ENCODE measurements around the gene IL18RAP. TPM values are rescaled to one million over a fixed set of nuclear protein-coding genes. Genes with fewer than 3 reads are reported as not detected.
A peak's percentile ranks its signal among the peaks of the same experiment; 100 is the strongest.

The IL18RAP gene, protein sequence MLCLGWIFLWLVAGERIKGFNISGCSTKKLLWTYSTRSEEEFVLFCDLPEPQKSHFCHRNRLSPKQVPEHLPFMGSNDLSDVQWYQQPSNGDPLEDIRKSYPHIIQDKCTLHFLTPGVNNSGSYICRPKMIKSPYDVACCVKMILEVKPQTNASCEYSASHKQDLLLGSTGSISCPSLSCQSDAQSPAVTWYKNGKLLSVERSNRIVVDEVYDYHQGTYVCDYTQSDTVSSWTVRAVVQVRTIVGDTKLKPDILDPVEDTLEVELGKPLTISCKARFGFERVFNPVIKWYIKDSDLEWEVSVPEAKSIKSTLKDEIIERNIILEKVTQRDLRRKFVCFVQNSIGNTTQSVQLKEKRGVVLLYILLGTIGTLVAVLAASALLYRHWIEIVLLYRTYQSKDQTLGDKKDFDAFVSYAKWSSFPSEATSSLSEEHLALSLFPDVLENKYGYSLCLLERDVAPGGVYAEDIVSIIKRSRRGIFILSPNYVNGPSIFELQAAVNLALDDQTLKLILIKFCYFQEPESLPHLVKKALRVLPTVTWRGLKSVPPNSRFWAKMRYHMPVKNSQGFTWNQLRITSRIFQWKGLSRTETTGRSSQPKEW
- 10 to 100 TPM in 2 of 5 donors, 1 to 10 TPM in 2, not detected in 1; 1.8 to 33.3 (median 10.4) TPM for total RNA-seq
- 1 to 10 TPM in 2 of 3 donors, under 1 TPM in 1; 0.50 to 1.7 (median 1.2) TPM for polyA plus RNA-seq
- long read RNA-seq, donor 1, result 0 reads
- long read RNA-seq, donor 2, result 0 reads
- long read RNA-seq, donor 3, result 0 reads
- long read RNA-seq, donor 4, result 0 reads
- long read RNA-seq, donor 5, result 0 reads
- long read RNA-seq, donor 6, result 0 reads
- long read RNA-seq, donor 7, result 0 reads
- long read RNA-seq, donor 8, result 0 reads
- long read RNA-seq, donor 9, result 0 reads
- long read RNA-seq, donor 10, result 0 reads

DNA sequence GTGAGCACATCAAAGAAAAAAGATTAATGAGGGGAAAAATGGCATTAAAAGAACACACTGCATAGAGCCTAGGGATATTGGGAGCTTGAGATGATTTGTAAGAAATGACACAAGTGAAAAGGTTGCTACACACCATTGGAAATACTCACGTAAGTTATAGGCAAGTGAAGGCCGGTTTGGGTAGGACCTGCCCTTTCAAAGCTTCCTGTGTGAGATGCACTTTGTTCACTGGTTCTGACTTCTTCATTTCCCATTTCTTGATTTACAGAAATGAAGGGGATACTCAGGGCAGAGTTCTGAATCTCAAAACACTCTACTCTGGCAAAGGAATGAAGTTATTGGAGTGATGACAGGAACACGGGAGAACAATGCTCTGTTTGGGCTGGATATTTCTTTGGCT, at the start of gene IL18RAP:
Gene IL18RAP, plus strand, starts transcription at position 251 of the 400 bp plus-strand sequence. Its CDS starts 118 bp downstream, at position 369.
- peak within 1 kb of the TSS in 1 of 4 donors; percentile 5 for H3K4me3 ChIP-seq
- TF ChIP-seq, protein P1, sequence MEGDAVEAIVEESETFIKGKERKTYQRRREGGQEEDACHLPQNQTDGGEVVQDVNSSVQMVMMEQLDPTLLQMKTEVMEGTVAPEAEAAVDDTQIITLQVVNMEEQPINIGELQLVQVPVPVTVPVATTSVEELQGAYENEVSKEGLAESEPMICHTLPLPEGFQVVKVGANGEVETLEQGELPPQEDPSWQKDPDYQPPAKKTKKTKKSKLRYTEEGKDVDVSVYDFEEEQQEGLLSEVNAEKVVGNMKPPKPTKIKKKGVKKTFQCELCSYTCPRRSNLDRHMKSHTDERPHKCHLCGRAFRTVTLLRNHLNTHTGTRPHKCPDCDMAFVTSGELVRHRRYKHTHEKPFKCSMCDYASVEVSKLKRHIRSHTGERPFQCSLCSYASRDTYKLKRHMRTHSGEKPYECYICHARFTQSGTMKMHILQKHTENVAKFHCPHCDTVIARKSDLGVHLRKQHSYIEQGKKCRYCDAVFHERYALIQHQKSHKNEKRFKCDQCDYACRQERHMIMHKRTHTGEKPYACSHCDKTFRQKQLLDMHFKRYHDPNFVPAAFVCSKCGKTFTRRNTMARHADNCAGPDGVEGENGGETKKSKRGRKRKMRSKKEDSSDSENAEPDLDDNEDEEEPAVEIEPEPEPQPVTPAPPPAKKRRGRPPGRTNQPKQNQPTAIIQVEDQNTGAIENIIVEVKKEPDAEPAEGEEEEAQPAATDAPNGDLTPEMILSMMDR (IDR thresholded peaks at IDR 0.05), result no peak
- no peak for TF ChIP-seq POLR2A (IDR thresholded peaks at IDR 0.05)
- TF ChIP-seq EP300 (IDR thresholded peaks at IDR 0.05), result no peak
- no peak for TF ChIP-seq POLR2AphosphoS5 (IDR thresholded peaks at IDR 0.05)

DNA sequence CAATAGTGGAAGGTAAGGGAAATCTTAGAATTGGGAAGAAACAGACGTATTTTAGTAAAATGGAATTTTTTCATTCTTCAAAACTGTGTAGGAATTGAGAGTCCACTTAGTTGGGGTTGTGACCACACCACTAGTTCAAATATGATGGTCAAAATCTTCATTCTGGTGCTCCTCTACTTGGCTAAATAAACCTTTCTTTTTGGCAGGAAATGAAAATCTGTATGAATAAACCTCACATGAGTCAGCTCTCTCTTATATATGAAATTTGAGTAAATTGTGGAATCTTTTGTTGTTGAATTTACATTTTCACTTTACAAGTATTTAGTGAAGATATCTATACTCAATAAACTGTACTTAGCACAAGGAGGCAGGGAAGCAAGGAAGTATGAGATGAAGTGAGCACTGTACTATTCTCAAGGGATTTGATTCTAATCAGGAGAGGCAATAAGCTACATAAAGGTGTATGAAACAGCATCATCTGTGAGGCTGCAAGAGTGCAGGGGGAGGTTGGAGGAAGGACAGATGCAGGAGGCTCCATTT, 46.8 kb upstream of the IL18RAP start:
- Histone ChIP-seq H3K9me3 (peaks cover 0 to 4% (median 0%) of the 10 kb centered on the region in 4 donors), H3K36me3 (peaks cover 0 to 3% (median 0%) of the 10 kb centered on the region in 4 donors), H3K4me3 (no peak overlapping the region), H3K27me3 (no peaks in the 10 kb centered on the region), H3K27ac (no peak overlapping the region), H3K4me1 (no peaks in the 10 kb centered on the region)
- intact Hi-C loops (cut with DNase I; ENCODE audit: low total_unique reads), result no loop called here
- DNase-seq, result no peak
- TF ChIP-seq, protein P1 (IDR thresholded peaks at IDR 0.05), result no peak
- TF ChIP-seq EP300 (IDR thresholded peaks at IDR 0.05) (no peak), POLR2AphosphoS5 (IDR thresholded peaks at IDR 0.05) (no peak), POLR2A (IDR thresholded peaks at IDR 0.05) (no peak)
- 78 to 91% (median 83%) methylated on average over 1 of the region's 1 CpG for WGBS, 5 donors

More for the DNA sequence above, at the start of gene IL18RAP:
- DNase-seq, result no peak
- Histone ChIP-seq H3K9me3 (no peaks in the 10 kb centered on the region), H3K27ac (peak within 1 kb of the TSS in 3 of 5 donors; percentile 13 to 63 (median 34)), H3K36me3 (no peaks in the 10 kb centered on the region), H3K4me1 (no peaks in the 10 kb centered on the region), H3K27me3 (no peaks in the 10 kb centered on the region)
- intact Hi-C loops (cut with DNase I; ENCODE audit: low total_unique reads), result no loop called here
- 66 to 83% (median 75%) methylated on average over 3 of the region's 3 CpGs for WGBS, 5 donors

DNA sequence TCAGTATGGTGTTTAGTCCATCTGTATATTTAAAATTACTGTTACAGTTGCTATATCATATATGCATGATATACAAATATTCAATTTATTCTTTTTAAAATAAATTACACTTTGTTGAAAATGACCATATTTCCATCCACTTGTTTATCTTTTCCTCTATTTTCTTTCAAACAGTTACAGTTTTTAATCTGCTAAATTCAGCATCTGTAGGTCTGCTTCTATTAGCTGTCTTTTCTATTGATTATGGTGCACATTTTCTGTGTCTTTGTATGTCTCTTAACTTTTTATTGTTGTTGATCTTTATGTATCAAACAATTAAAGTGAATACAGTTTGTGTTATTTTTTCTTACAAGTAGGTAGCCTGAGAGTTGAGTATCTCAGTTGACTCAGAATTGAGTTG, 39.2 kb upstream of the IL18RAP start:
- no peak for TF ChIP-seq POLR2A (IDR thresholded peaks at IDR 0.05)
- TF ChIP-seq POLR2AphosphoS5 (IDR thresholded peaks at IDR 0.05), result no peak
- TF ChIP-seq, protein P1 (IDR thresholded peaks at IDR 0.05), result no peak
- no peak for TF ChIP-seq EP300 (IDR thresholded peaks at IDR 0.05)
- intact Hi-C loops (cut with DNase I; ENCODE audit: low total_unique reads), result no loop called here
- no peak overlapping the region for H3K27ac ChIP-seq
- H3K36me3 ChIP-seq, result peaks cover 0 to 27% (median 12%) of the 10 kb centered on the region in 4 donors
- H3K27me3 ChIP-seq, result no peaks in the 10 kb centered on the region
- H3K9me3 ChIP-seq, result peaks cover 0 to 19% (median 9%) of the 10 kb centered on the region in 4 donors
- no peak overlapping the region for H3K4me3 ChIP-seq
- H3K4me1 ChIP-seq, result no peaks in the 10 kb centered on the region
- DNase-seq, result no peak

DNA sequence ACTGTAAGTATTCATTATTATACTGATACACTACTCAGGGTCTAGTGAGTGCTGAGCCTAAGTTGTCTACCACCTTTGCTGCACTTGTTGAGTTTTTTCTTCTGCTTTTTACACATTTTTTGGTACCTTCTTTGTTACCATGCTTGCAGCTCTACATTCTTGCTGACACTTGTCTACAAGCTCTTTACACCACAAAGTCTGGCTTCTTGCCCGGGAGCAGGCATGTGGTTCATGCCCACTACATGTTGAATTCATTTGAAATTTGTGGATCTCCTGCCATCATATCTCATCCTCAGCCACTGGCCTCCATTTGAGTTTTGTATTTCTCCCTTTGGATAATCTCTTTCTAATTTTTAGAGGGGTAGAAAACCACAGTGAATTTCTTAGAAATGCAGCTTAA, 37.4 kb upstream of the IL18RAP start:
- intact Hi-C loops (cut with DNase I; ENCODE audit: low total_unique reads), result no loop called here
- H3K27me3 ChIP-seq, result no peaks in the 10 kb centered on the region
- H3K36me3 ChIP-seq, result peaks cover 0 to 27% (median 12%) of the 10 kb centered on the region in 4 donors
- no peak overlapping the region for H3K4me3 ChIP-seq
- H3K27ac ChIP-seq, result no peak overlapping the region
- TF ChIP-seq EP300 (IDR thresholded peaks at IDR 0.05) (no peak), POLR2AphosphoS5 (IDR thresholded peaks at IDR 0.05) (no peak), POLR2A (IDR thresholded peaks at IDR 0.05) (no peak)
- TF ChIP-seq, protein P1 (IDR thresholded peaks at IDR 0.05), result no peak
- no peaks in the 10 kb centered on the region for H3K4me1 ChIP-seq
- peaks cover 0 to 19% (median 9%) of the 10 kb centered on the region in 4 donors for H3K9me3 ChIP-seq
- 93 to 97% (median 96%) methylated on average over 1 of the region's 1 CpG for WGBS, 5 donors
- no peak for DNase-seq
